Fibroblast of lung (primary cell): ENCODE measurements around the gene GABRP. TPM values are rescaled to one million over a fixed set of nuclear protein-coding genes. Genes with fewer than 3 reads are reported as not detected.

ENCODE experiments used
- DNase-seq, 2 donors: peaks; one replicate each; pipeline versions ENCODE4 v3.0.0 to v3.0.0-alpha.2; 2010; ENCODE audit warnings: low read depth in 2 of 2
- H2AFZ ChIP-seq: 2 replicates; pipeline ENCODE4 v1.5.1; 2012; ENCODE audit warnings: low read length, control low read depth, inconsistent platforms
- H3K27ac ChIP-seq: 2 replicates; pipeline ENCODE4 v1.5.1; 2011; ENCODE audit warnings: low read length, control low read depth; ENCODE audit not compliant: insufficient read depth
- H3K27me3 ChIP-seq: 2 replicates; pipeline ENCODE4 v1.5.1; 2011; ENCODE audit warnings: mild to moderate bottlenecking, low read length; ENCODE audit not compliant: control insufficient read depth, insufficient read depth
- H3K36me3 ChIP-seq: 2 replicates; pipeline ENCODE4 v1.5.1; 2011; ENCODE audit warnings: low read length; ENCODE audit not compliant: control insufficient read depth, insufficient read depth
- H3K4me1 ChIP-seq: 2 replicates; pipeline ENCODE4 v1.5.1; 2011; ENCODE audit warnings: low read length; ENCODE audit not compliant: control insufficient read depth, insufficient read depth; ENCODE audit errors: extremely low read depth
- H3K4me2 ChIP-seq: 2 replicates; pipeline ENCODE4 v1.5.1; 2011; ENCODE audit warnings: low read length, control low read depth; ENCODE audit not compliant: insufficient read depth; ENCODE audit errors: extremely low read depth
- H3K4me3 ChIP-seq, 4 experiments: fragments of 200-600 bp in 1 of 4; sonication (generic) in 1 of 4; replicated peaks in 1 of 4; 2 replicates each; pipeline ENCODE4 v1.5.1; 2011 to 2016; ENCODE audit warnings: low read length in 4 of 4, low read depth in 3 of 4, mild to moderate bottlenecking in 3 of 4, control low read depth in 2 of 4, inconsistent platforms in 1 of 4, mixed read lengths in 1 of 4; ENCODE audit not compliant: insufficient read depth in 1 of 4; ENCODE audit errors: control extremely low read depth in 1 of 4
- H3K79me2 ChIP-seq: 2 replicates; pipeline ENCODE4 v1.5.1; 2012; ENCODE audit warnings: mild to moderate bottlenecking, low read length, inconsistent platforms; ENCODE audit not compliant: control insufficient read depth, insufficient read depth
- H3K9ac ChIP-seq: 2 replicates; pipeline ENCODE4 v1.5.1; 2011; ENCODE audit warnings: mild to moderate bottlenecking, low read length, control low read depth; ENCODE audit not compliant: insufficient read depth
- H3K9me3 ChIP-seq: 2 replicates; pipeline ENCODE4 v1.5.1; 2012; ENCODE audit warnings: low read depth, low read length; ENCODE audit not compliant: control insufficient read depth, insufficient read depth
- H4K20me1 ChIP-seq: 2 replicates; pipeline ENCODE4 v1.5.1; 2011; ENCODE audit warnings: low read length; ENCODE audit not compliant: control insufficient read depth, insufficient read depth; ENCODE audit errors: extremely low read depth
- EZH2 ChIP-seq: IDR thresholded peaks from 2 replicates; pipeline ENCODE4 v1.5.1; 2012; ENCODE audit warnings: low read length, control low read depth, mild to moderate bottlenecking; ENCODE audit errors: missing control alignments
- polyA plus RNA-seq, 2 donors: library from polyadenylated mRNA; depleted of rRNA in 1 of 2; stranded (reverse) in 1 of 2; unstranded in 1 of 2; fragments of >200 nt; gene quantifications; 2 replicates each; pipeline ENCODE4 v1.2.1, GENCODE V29; 2011 to 2012; ENCODE audit warnings: missing spikeins in 1 of 2
- total RNA-seq: library from RNA; depleted of rRNA; stranded (reverse); fragments of >200 nt; gene quantifications from 2 replicates; pipeline ENCODE4 v1.2.1, GENCODE V29; 2014
- TF ChIP-seq, protein P1 (sequence below), 2 donors: IDR thresholded peaks in 1 of 2; conservative IDR thresholded peaks in 1 of 2; 1 replicate in 1 of 2; 2 replicates in 1 of 2; pipeline ENCODE4 v1.5.1; 2011 to 2012; ENCODE audit warnings: low read length in 2 of 2, control low read depth in 1 of 2, inconsistent platforms in 1 of 2, low read depth in 1 of 2, mild to moderate bottlenecking in 1 of 2

GABRP gene
- total and polyA plus RNA-seq, 2 donors (not counting 1 experiment from before 2014, with no cell fraction given), result not detected

GRCh38 chr5:170819824-170820223 is 36.3 kb downstream of the GABRP start:
- no peak overlapping the region for H3K9ac ChIP-seq
- no peak overlapping the region for H2AFZ ChIP-seq
- TF ChIP-seq EZH2, result no peak
- TF ChIP-seq, protein P1, sequence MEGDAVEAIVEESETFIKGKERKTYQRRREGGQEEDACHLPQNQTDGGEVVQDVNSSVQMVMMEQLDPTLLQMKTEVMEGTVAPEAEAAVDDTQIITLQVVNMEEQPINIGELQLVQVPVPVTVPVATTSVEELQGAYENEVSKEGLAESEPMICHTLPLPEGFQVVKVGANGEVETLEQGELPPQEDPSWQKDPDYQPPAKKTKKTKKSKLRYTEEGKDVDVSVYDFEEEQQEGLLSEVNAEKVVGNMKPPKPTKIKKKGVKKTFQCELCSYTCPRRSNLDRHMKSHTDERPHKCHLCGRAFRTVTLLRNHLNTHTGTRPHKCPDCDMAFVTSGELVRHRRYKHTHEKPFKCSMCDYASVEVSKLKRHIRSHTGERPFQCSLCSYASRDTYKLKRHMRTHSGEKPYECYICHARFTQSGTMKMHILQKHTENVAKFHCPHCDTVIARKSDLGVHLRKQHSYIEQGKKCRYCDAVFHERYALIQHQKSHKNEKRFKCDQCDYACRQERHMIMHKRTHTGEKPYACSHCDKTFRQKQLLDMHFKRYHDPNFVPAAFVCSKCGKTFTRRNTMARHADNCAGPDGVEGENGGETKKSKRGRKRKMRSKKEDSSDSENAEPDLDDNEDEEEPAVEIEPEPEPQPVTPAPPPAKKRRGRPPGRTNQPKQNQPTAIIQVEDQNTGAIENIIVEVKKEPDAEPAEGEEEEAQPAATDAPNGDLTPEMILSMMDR (conservative IDR thresholded peaks at IDR 0.05 in 1 of 2, IDR thresholded peaks at IDR 0.05 in 1 of 2; ENCODE audit: low read depth in 1 of 2, low read length in 2 of 2), result no peak
- H3K9me3 ChIP-seq, result no peaks in the 10 kb centered on the region
- no peak overlapping the region for H3K4me2 ChIP-seq
- no peak overlapping the region for H3K27ac ChIP-seq
- H3K36me3 ChIP-seq, result no peaks in the 10 kb centered on the region
- DNase-seq, result no peak
- no peaks in the 10 kb centered on the region for H4K20me1 ChIP-seq
- no peaks in the 10 kb centered on the region for H3K79me2 ChIP-seq
- no peaks in the 10 kb centered on the region for H3K27me3 ChIP-seq
- H3K4me3 ChIP-seq, result no peak overlapping the region
- H3K4me1 ChIP-seq, result no peaks in the 10 kb centered on the region

DNA sequence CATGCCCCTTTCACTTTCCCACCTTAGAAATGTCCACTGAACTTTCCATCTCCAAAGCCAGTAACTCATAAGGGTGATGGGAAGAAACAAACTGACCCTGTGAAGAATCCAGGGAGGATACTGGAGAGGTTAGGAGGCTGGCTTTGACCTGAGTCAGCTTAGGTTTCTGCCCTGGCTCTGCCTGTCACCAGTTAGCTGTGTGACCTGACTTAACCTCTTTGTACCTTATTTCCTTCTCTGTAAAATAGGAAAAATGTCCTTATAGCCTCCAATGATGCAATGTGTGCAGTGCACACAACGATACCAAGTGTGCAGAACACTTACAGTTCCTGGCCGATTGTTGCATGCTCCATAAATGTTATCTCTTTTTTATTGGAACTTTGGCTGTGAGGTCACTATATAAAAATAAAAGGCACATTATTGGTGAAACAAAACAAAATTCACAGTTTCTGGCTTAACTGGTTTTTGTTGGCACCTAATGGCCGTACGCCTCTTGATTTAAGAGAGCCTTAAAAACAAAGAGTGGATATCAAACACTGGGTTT is 37.8 kb downstream of the GABRP start:
- Histone ChIP-seq H3K79me2 (no peaks in the 10 kb centered on the region), H3K4me2 (no peak overlapping the region), H3K36me3 (no peaks in the 10 kb centered on the region), H3K9ac (no peak overlapping the region), H4K20me1 (no peaks in the 10 kb centered on the region), H3K9me3 (no peaks in the 10 kb centered on the region), H2AFZ (no peak overlapping the region), H3K4me1 (no peaks in the 10 kb centered on the region), H3K4me3 (no peak overlapping the region), H3K27ac (no peak overlapping the region), H3K27me3 (no peaks in the 10 kb centered on the region)
- TF ChIP-seq, protein P1 (conservative IDR thresholded peaks at IDR 0.05 in 1 of 2, IDR thresholded peaks at IDR 0.05 in 1 of 2; ENCODE audit: low read depth in 1 of 2, low read length in 2 of 2), result no peak
- TF ChIP-seq EZH2, result no peak
- no peak for DNase-seq

DNA sequence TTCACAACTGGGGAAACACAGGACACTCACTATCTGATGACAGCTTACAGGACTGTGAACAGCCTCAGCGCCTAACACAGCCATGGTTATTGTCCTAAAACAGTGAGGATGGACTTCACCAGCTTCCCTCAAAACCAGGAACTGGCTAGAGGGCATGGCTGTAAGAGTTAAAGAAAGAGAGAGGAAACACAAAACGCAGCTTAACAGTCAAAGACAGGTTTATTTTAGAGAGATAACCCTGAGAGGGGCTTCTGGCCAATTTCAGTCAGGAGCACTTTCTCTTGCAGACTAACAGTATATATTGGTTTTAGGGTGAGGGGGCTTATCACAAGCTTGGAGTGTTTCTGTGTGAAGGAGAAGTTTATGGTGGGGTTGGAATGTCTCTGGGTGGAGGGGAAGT is 42.6 kb downstream of the GABRP start:
- DNase-seq, result no peak
- no peak overlapping the region for H3K9ac ChIP-seq
- no peaks in the 10 kb centered on the region for H3K9me3 ChIP-seq
- no peak for TF ChIP-seq EZH2
- TF ChIP-seq, protein P1 (conservative IDR thresholded peaks at IDR 0.05 in 1 of 2, IDR thresholded peaks at IDR 0.05 in 1 of 2; ENCODE audit: low read depth in 1 of 2, low read length in 2 of 2), result no peak
- H3K36me3 ChIP-seq, result no peaks in the 10 kb centered on the region
- no peak overlapping the region for H3K4me2 ChIP-seq
- H3K4me3 ChIP-seq, result no peak overlapping the region
- no peak overlapping the region for H2AFZ ChIP-seq
- no peaks in the 10 kb centered on the region for H4K20me1 ChIP-seq
- H3K27ac ChIP-seq, result no peak overlapping the region
- no peaks in the 10 kb centered on the region for H3K27me3 ChIP-seq
- H3K4me1 ChIP-seq, result no peaks in the 10 kb centered on the region
- H3K79me2 ChIP-seq, result no peaks in the 10 kb centered on the region
